Peyer's patch (tissue), 4 donors: ENCODE measurements around the gene PDE5A.

Experiments used
- CTCF ChIP-seq, 6 experiments: fragments of 450-650 bp in 4 of 6; fragments of 200-600 bp in 2 of 6; sonication (generic) in 1 of 6; IDR thresholded peaks; one replicate each; pipeline ENCODE4 v1.5.1; 2017 to 2019; ENCODE audit warnings: antibody characterized with exemption in 6 of 6, mild to moderate bottlenecking in 3 of 6, moderate library complexity in 1 of 6
- POLR2A ChIP-seq, 2 donors: fragments of 450-650 bp; IDR thresholded peaks; one replicate each; pipeline ENCODE4 v1.5.1; 2017; ENCODE audit warnings: antibody characterized with exemption in 2 of 2, mild to moderate bottlenecking in 2 of 2, moderate library complexity in 2 of 2

GRCh38 chr4:119592830-119593229 lies 35.8 kb downstream of the PDE5A start:
- TF ChIP-seq POLR2A (IDR thresholded peaks at IDR 0.05) (no peak), CTCF (IDR thresholded peaks at IDR 0.05) (no peak)
